Measurements from ENCODE around the gene SPATA18.

The SPATA18 gene

GRCh38 chr4:52093466-52093865, 42.4 kb downstream of the SPATA18 start:
- H3K27ac ChIP-seq = no peak overlapping the region
- no peak for TF ChIP-seq CTCF (IDR thresholded peaks at IDR 0.05; ENCODE audit: low read depth, low read length)
- no peak for DNase-seq
- no peaks in the 10 kb centered on the region for H3K9me3 ChIP-seq (ENCODE audit: severe bottlenecking)
- no peaks in the 10 kb centered on the region for H3K27me3 ChIP-seq (ENCODE audit: insufficient read depth, low read depth, severe bottlenecking)
- H3K36me3 ChIP-seq = no peaks in the 10 kb centered on the region; the same call in 1 of the 2 replicates
- H3K4me3 ChIP-seq (ENCODE audit: low read depth, low read length) = no peak overlapping the region

- Histone ChIP-seq H3K27me3 (ENCODE audit: insufficient read depth, low read depth, severe bottlenecking) (no peaks in the 10 kb centered on the region), H3K36me3 (no peaks in the 10 kb centered on the region; the same call in 1 of the 2 replicates), H3K9me3 (ENCODE audit: severe bottlenecking) (no peaks in the 10 kb centered on the region), H3K4me3 (ENCODE audit: low read depth, low read length) (no peak overlapping the region), H3K27ac (no peak overlapping the region)
- no peak for TF ChIP-seq CTCF (IDR thresholded peaks at IDR 0.05; ENCODE audit: low read depth, low read length)
- no peak for DNase-seq
Observed at GRCh38 chr4:52094376-52095145, 43.5 kb downstream of the SPATA18 start.

- Histone ChIP-seq H3K36me3 (no peaks in the 10 kb centered on the region; the same call in 1 of the 2 replicates), H3K4me3 (ENCODE audit: low read depth, low read length) (no peak overlapping the region), H3K27me3 (ENCODE audit: insufficient read depth, low read depth, severe bottlenecking) (no peaks in the 10 kb centered on the region), H3K9me3 (ENCODE audit: severe bottlenecking) (no peaks in the 10 kb centered on the region), H3K27ac (no peak overlapping the region)
- no peak for DNase-seq
- TF ChIP-seq CTCF (IDR thresholded peaks at IDR 0.05; ENCODE audit: low read depth, low read length) = no peak
Observed at GRCh38 chr4:52095374-52095773, 44.3 kb downstream of the SPATA18 start.

DNA sequence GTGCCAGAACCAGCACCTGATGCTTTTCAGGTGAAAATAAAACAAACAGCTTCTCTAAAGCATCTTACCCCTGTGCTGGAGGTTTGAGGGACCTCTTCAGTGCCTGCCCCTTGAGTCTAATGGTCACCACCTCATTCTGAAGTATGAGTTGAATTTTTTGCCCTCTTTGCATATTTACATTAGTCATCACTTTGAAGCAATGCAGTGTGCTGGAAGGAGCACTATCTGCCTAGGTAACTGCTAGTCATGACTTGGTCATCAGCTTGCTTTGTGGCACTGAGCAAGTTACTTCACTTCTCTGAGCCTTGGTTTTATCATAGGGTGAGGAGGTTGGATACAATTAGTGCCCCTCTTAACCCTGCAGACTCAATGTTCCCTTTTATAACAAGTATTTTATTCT, 44.9 kb downstream of the SPATA18 start:
- no peaks in the 10 kb centered on the region; the same call in 1 of the 2 replicates for H3K36me3 ChIP-seq
- DNase-seq = no peak
- no peaks in the 10 kb centered on the region for H3K27me3 ChIP-seq (ENCODE audit: insufficient read depth, low read depth, severe bottlenecking)
- H3K9me3 ChIP-seq (ENCODE audit: severe bottlenecking) = no peaks in the 10 kb centered on the region
- H3K4me3 ChIP-seq (ENCODE audit: low read depth, low read length) = no peak overlapping the region
- no peak for TF ChIP-seq CTCF (IDR thresholded peaks at IDR 0.05; ENCODE audit: low read depth, low read length)
- H3K27ac ChIP-seq = no peak overlapping the region

DNA sequence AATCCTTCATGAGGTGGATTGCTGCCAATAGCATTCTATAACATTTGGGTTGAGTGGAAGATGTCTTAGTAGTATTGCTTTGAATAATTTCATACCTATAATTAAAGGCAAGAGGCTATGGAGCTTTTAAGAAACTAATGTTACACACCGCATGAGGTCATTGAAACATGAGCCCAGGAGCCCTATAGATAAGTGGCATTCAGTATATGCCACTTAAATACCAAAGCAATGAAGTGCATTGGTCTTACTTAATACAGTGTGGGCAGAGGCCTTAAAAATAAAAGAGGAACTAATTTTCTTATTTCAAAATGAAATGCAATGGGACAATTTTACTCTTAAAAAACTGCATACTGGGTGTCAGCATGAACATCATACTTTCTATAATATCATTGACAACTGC, 47.5 kb downstream of the SPATA18 start:
- no peak for DNase-seq

More for the DNA sequence above, 47.5 kb downstream of the SPATA18 start:
- H3K27ac ChIP-seq = no peak overlapping the region
- no peaks in the 10 kb centered on the region for H3K9me3 ChIP-seq (ENCODE audit: severe bottlenecking)
- no peak overlapping the region for H3K4me3 ChIP-seq (ENCODE audit: low read depth, low read length)
- H3K27me3 ChIP-seq (ENCODE audit: insufficient read depth, low read depth, severe bottlenecking) = no peaks in the 10 kb centered on the region
- H3K36me3 ChIP-seq = no peaks in the 10 kb centered on the region; the same call in 1 of the 2 replicates
- no peak for TF ChIP-seq CTCF (IDR thresholded peaks at IDR 0.05; ENCODE audit: low read depth, low read length)

Data from WERI-Rb-1 (cell line).